RWPE2 (cell line): ENCODE measurements around the gene CFAP68.

Source experiments
- ATAC-seq: fragments of 200-7000 bp; cut with Tn5 transposase; 3 replicates; pipeline ENCODE4 v1.9.1; 2021; ENCODE audit warnings: low read depth
- DNase-seq: peaks from one replicate; pipeline ENCODE4 v3.0.0-alpha.2; 2020; ENCODE audit warnings: low spot score
- H3K27ac ChIP-seq: fragments of 450-650 bp; 2 replicates; pipeline ENCODE4 v1.5.1; 2017; ENCODE audit warnings: mild to moderate bottlenecking; ENCODE audit not compliant: poor library complexity, severe bottlenecking
- H3K27me3 ChIP-seq: fragments of 250-450 bp; sonication (Bioruptor Pico); 2 replicates; pipeline ENCODE4 v1.5.1; 2021; ENCODE audit warnings: mild to moderate bottlenecking, moderate library complexity; ENCODE audit not compliant: insufficient read depth, poor library complexity, severe bottlenecking
- H3K36me3 ChIP-seq: fragments of 250-450 bp; sonication (Bioruptor Pico); 2 replicates; pipeline ENCODE4 v1.5.1; 2020; ENCODE audit warnings: low read depth, mild to moderate bottlenecking, moderate library complexity
- H3K4me1 ChIP-seq: fragments of 250-450 bp; sonication (Bioruptor Pico); 2 replicates; pipeline ENCODE4 v1.5.1; 2021; ENCODE audit warnings: mild to moderate bottlenecking, moderate library complexity; ENCODE audit not compliant: insufficient read depth, poor library complexity, severe bottlenecking
- H3K4me3 ChIP-seq: fragments of 250-450 bp; sonication (Bioruptor Pico); 2 replicates; pipeline ENCODE4 v1.5.1; 2021; ENCODE audit warnings: mild to moderate bottlenecking, moderate library complexity; ENCODE audit not compliant: severe bottlenecking
- H3K9me3 ChIP-seq: fragments of 250-450 bp; sonication (Bioruptor Pico); 2 replicates; pipeline ENCODE4 v1.5.1; 2021; ENCODE audit warnings: mild to moderate bottlenecking, moderate library complexity; ENCODE audit not compliant: severe bottlenecking
- CTCF ChIP-seq: fragments of 450-650 bp; IDR thresholded peaks from one replicate; pipeline ENCODE4 v1.5.1; 2017; ENCODE audit warnings: mild to moderate bottlenecking, moderate library complexity; ENCODE audit not compliant: poor library complexity, severe bottlenecking

CFAP68 gene

GRCh38 chr11:111843661-111844060 is 35.7 kb upstream of the CFAP68 start:
- Histone ChIP-seq H3K9me3 (no peaks in the 10 kb centered on the region), H3K27ac (no peak overlapping the region), H3K27me3 (no peaks in the 10 kb centered on the region), H3K36me3 (peaks cover 38% of the 10 kb centered on the region), H3K4me1 (peaks cover 23% of the 10 kb centered on the region), H3K4me3 (no peak overlapping the region)
- no peak for DNase-seq
- no peak for TF ChIP-seq CTCF
- ATAC-seq = no peak

GRCh38 chr11:111845276-111846028 is 33.9 kb upstream of the CFAP68 start:
- peaks cover 23% of the 10 kb centered on the region for H3K4me1 ChIP-seq
- H3K4me3 ChIP-seq = no peak overlapping the region
- DNase-seq (no peak), ATAC-seq (peak; percentile 52)
- H3K9me3 ChIP-seq = no peaks in the 10 kb centered on the region
- peaks cover 35% of the 10 kb centered on the region for H3K36me3 ChIP-seq
- no peak for TF ChIP-seq CTCF
- H3K27ac ChIP-seq = peak overlapping the region; percentile 83
- no peaks in the 10 kb centered on the region for H3K27me3 ChIP-seq

GRCh38 chr11:111846063-111846462 is 33.3 kb upstream of the CFAP68 start:
- no peak overlapping the region for H3K4me3 ChIP-seq
- DNase-seq (no peak), ATAC-seq (peak; percentile 86)
- peak overlapping the region; percentile 83 for H3K27ac ChIP-seq
- no peak for TF ChIP-seq CTCF
- peaks cover 38% of the 10 kb centered on the region for H3K36me3 ChIP-seq
- peaks cover 23% of the 10 kb centered on the region for H3K4me1 ChIP-seq
- H3K9me3 ChIP-seq = no peaks in the 10 kb centered on the region
- no peaks in the 10 kb centered on the region for H3K27me3 ChIP-seq

GRCh38 chr11:111846636-111847035 is 32.7 kb upstream of the CFAP68 start:
- peak; percentile 54 for ATAC-seq
- TF ChIP-seq CTCF = no peak
- Histone ChIP-seq H3K4me3 (no peak overlapping the region), H3K9me3 (no peaks in the 10 kb centered on the region), H3K27me3 (no peaks in the 10 kb centered on the region), H3K27ac (peak overlapping the region; percentile 83), H3K4me1 (peaks cover 23% of the 10 kb centered on the region), H3K36me3 (peaks cover 39% of the 10 kb centered on the region)
- DNase-seq = no peak

- no peaks in the 10 kb centered on the region for H3K27me3 ChIP-seq
- H3K4me1 ChIP-seq = peaks cover 23% of the 10 kb centered on the region
- no peak for TF ChIP-seq CTCF
- ATAC-seq (no peak), DNase-seq (no peak)
- peaks cover 40% of the 10 kb centered on the region for H3K36me3 ChIP-seq
- no peak overlapping the region for H3K27ac ChIP-seq
- no peak overlapping the region for H3K4me3 ChIP-seq
- no peaks in the 10 kb centered on the region for H3K9me3 ChIP-seq
Measured at GRCh38 chr11:111849631-111850030, 29.7 kb upstream of the CFAP68 start.
